ENCODE results near the gene MAGEC1.

DNA sequence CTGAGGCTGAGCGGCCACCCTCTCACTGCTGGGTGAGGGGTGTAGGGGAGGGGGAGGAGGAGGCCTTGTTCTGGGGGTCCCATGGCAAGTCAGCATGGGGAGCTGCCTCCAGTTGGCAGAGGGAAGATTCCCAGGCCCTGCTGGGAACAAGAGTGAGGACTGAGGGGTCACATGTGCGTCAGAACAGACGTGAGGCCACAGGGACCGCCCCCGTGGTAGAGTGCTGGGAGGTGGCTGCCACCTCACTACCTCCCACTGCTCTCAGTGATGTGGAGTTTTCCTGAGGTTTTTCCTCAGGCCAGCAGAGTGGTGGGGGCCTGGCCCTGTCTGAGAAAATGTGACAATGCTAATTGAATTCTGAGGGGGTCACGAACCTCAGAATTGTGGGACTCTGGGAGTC is 568 bp downstream of the MAGEC1 start:
- TF ChIP-seq, protein P1, sequence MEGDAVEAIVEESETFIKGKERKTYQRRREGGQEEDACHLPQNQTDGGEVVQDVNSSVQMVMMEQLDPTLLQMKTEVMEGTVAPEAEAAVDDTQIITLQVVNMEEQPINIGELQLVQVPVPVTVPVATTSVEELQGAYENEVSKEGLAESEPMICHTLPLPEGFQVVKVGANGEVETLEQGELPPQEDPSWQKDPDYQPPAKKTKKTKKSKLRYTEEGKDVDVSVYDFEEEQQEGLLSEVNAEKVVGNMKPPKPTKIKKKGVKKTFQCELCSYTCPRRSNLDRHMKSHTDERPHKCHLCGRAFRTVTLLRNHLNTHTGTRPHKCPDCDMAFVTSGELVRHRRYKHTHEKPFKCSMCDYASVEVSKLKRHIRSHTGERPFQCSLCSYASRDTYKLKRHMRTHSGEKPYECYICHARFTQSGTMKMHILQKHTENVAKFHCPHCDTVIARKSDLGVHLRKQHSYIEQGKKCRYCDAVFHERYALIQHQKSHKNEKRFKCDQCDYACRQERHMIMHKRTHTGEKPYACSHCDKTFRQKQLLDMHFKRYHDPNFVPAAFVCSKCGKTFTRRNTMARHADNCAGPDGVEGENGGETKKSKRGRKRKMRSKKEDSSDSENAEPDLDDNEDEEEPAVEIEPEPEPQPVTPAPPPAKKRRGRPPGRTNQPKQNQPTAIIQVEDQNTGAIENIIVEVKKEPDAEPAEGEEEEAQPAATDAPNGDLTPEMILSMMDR (IDR thresholded peaks at IDR 0.05): no peak
- TF ChIP-seq EZH2phosphoT487 (IDR thresholded peaks at IDR 0.05): no peak

Measured in neural progenitor cell (in vitro differentiated cells).